ENCODE measurements around the gene NAA15. TPM values are rescaled to one million over a fixed set of nuclear protein-coding genes. Genes with fewer than 3 reads are reported as not detected.
"Not testable (repeated sequence)": the region's sequence is repeated elsewhere in the genome, so short reads cannot be mapped to it uniquely, and the experiment has no call there.

The NAA15 gene
- total RNA-seq (10 to 100 TPM; 14.8 to 55.1 (median 25.1) TPM), polyA plus RNA-seq (10 to 100 TPM in 1 of 3 donors, 1 to 10 TPM in 2; 4.8 to 10.1 (median 5.5) TPM)
- long read RNA-seq, donor 1 = 0 reads
- long read RNA-seq, donor 2 = 0 reads
- long read RNA-seq, donor 3, full-length matches to known transcripts = 1 of 1 reads
- long read RNA-seq, donor 3, partial matches to known transcripts = 0 of 1 reads
- long read RNA-seq, donor 3, other reads (novel, unspliced or antisense) = 0 of 1 reads
- long read RNA-seq, donor 4 = 0 reads
- long read RNA-seq, donor 5 = 0 reads
- long read RNA-seq, donor 6, full-length matches to known transcripts = 2 of 20 reads
- long read RNA-seq, donor 6, partial matches to known transcripts = 0 of 20 reads
- long read RNA-seq, donor 6, other reads (novel, unspliced or antisense) = 18 of 20 reads
- long read RNA-seq, donor 7, full-length matches to known transcripts = 1 of 1 reads
- long read RNA-seq, donor 7, partial matches to known transcripts = 0 of 1 reads
- long read RNA-seq, donor 7, other reads (novel, unspliced or antisense) = 0 of 1 reads
- long read RNA-seq, donor 8, full-length matches to known transcripts = 2 of 2 reads
- long read RNA-seq, donor 8, partial matches to known transcripts = 0 of 2 reads
- long read RNA-seq, donor 8, other reads (novel, unspliced or antisense) = 0 of 2 reads
- long read RNA-seq, donor 9, full-length matches to known transcripts = 1 of 1 reads
- long read RNA-seq, donor 9, partial matches to known transcripts = 0 of 1 reads
- long read RNA-seq, donor 9, other reads (novel, unspliced or antisense) = 0 of 1 reads
- long read RNA-seq, donor 10 = 0 reads

- H3K27me3 ChIP-seq = no peaks in the 10 kb centered on the region
- peaks cover 11 to 61% (median 34%) of the 10 kb centered on the region in 4 donors for H3K4me1 ChIP-seq
- H3K36me3 ChIP-seq = peaks cover 0 to 4% (median 0%) of the 10 kb centered on the region in 4 donors
- H3K27ac ChIP-seq = peak within 1 kb of the TSS; percentile 90 to 97 (median 94)
- H3K4me3 ChIP-seq = peak within 1 kb of the TSS; percentile 81 to 99 (median 90)
- DNase-seq = peak; percentile 98 to 99
- H3K9me3 ChIP-seq = peaks cover 0 to 3% (median 0%) of the 10 kb centered on the region in 4 donors
- intact Hi-C loops (cut with DNase I; ENCODE audit: low total_unique reads) = no loop called here
- WGBS, 5 donors = 0 to 1% (median 0%) methylated on average over 53 to 61 of the region's 61 CpGs
- TF ChIP-seq POLR2AphosphoS5 (IDR thresholded peaks at IDR 0.05) = peak; percentile 92 to 97 (median 96)
- TF ChIP-seq EP300 (IDR thresholded peaks at IDR 0.05) = peak; percentile 6
- TF ChIP-seq CTCF (IDR thresholded peaks at IDR 0.05) = no peak
- TF ChIP-seq POLR2A (IDR thresholded peaks at IDR 0.05) = peak in 2 of 4 donors; percentile 69 to 81
Measured at GRCh38 chr4:139301113-139301820, at the start of gene NAA15. Gene NAA15 (plus strand): TSS chr4:139301505. CDS start chr4:139301778, 273 bp downstream.

- H3K4me1 ChIP-seq = peaks cover 0 to 2% (median 0%) of the 10 kb centered on the region in 4 donors
- no peak for DNase-seq
- no peaks in the 10 kb centered on the region for H3K27me3 ChIP-seq
- TF ChIP-seq CTCF (IDR thresholded peaks at IDR 0.05) (no peak), POLR2A (IDR thresholded peaks at IDR 0.05) (no peak), EP300 (IDR thresholded peaks at IDR 0.05) (no peak), POLR2AphosphoS5 (IDR thresholded peaks at IDR 0.05) (no peak)
- no peaks in the 10 kb centered on the region for H3K36me3 ChIP-seq
- H3K4me3 ChIP-seq = no peak overlapping the region
- intact Hi-C loops (cut with DNase I; ENCODE audit: low total_unique reads) = no loop called here
- H3K9me3 ChIP-seq = no peaks in the 10 kb centered on the region
- H3K27ac ChIP-seq = no peak overlapping the region
Measured at GRCh38 chr4:139253046-139253445, 48.3 kb upstream of the NAA15 start.

DNA sequence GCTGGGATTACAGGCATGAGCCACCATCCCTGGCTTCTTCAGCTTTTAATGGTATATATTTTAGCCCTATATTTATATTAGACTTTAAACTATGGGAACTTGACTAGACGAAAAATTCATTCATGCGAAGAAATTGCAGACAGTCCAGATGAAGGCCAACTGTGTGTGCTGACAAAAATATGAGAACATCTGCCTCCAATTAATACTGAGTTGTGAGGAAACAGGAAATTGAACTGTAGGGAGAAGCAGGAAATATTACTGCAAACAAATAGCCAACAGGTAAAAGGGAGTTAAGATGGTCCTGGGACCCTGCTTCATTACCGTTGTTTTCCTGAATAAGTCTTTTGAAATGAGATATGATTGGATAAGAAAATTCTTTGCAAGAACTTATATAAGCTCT, 47.6 kb upstream of the NAA15 start:
- DNase-seq = no peak
- H3K27me3 ChIP-seq = no peaks in the 10 kb centered on the region
- no peaks in the 10 kb centered on the region for H3K36me3 ChIP-seq
- TF ChIP-seq CTCF (IDR thresholded peaks at IDR 0.05) (no peak), POLR2A (IDR thresholded peaks at IDR 0.05) (no peak), EP300 (IDR thresholded peaks at IDR 0.05) (no peak), POLR2AphosphoS5 (IDR thresholded peaks at IDR 0.05) (no peak)
- intact Hi-C loops (cut with DNase I; ENCODE audit: low total_unique reads) = no loop called here
- no peak overlapping the region for H3K27ac ChIP-seq
- H3K9me3 ChIP-seq = no peaks in the 10 kb centered on the region
- no peaks in the 10 kb centered on the region for H3K4me1 ChIP-seq
- 79 to 89% (median 84%) methylated on average over 3 of the region's 3 CpGs for WGBS, 5 donors
- H3K4me3 ChIP-seq = no peak overlapping the region

DNA sequence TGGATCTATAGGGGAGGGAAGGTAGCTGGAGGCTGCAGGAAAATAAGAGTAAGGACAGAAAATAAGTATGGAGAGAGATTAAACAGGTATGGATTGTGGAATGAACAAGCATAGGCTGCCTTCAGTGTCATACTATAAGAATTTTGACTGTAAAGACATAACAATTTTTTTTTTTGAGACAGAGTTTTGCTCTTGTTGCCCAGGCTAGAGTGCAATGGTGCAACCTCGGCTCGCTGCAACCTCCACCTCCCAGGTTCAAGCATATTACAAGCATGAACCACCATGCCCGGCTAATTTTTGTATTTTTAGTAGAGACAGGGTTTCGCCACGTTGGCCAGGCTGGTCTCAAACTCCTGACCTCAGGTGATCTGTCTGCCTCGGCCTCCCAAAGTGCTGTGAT, 45.7 kb upstream of the NAA15 start:
- DNase-seq; H3K27ac ChIP-seq; H3K9me3 ChIP-seq; H3K4me3 ChIP-seq; H3K27me3 ChIP-seq; H3K36me3 ChIP-seq; intact Hi-C loops (cut with DNase I; ENCODE audit: low total_unique reads); H3K4me1 ChIP-seq: not testable (repeated sequence)
- 91 to 97% (median 92%) methylated on average over 6 of the region's 6 CpGs for WGBS, 5 donors

Data from stomach (tissue), 19 donors.